Tibial nerve (tissue), 4 donors: Measurements from ENCODE around the gene WFS1. TPM values are rescaled to one million over a fixed set of nuclear protein-coding genes. Genes with fewer than 3 reads are reported as not detected.

Experiments used
- DNase-seq, 2 donors: peaks; one replicate each; pipeline ENCODE4 v3.0.0-alpha.2; 2019; ENCODE audit warnings: low spot score in 2 of 2
- H3K27ac ChIP-seq, 4 donors: fragments of 200-600 bp; sonication (generic) in 3 of 4; one replicate each; pipeline ENCODE4 v1.5.1; 2017 to 2019; ENCODE audit warnings: mild to moderate bottlenecking in 1 of 4
- H3K27me3 ChIP-seq, 2 donors: fragments of 200-600 bp; sonication (generic) in 1 of 2; one replicate each; pipeline versions ENCODE4 v1.5.1 to v1.6.0; 2017 to 2019
- H3K36me3 ChIP-seq, 3 donors: fragments of 200-600 bp; sonication (generic); one replicate each; pipeline ENCODE4 v1.5.1; 2018 to 2019
- H3K4me1 ChIP-seq, 4 donors: fragments of 200-600 bp; sonication (generic) in 3 of 4; one replicate each; pipeline ENCODE4 v1.5.1; 2017 to 2019
- H3K4me3 ChIP-seq, 4 donors: fragments of 200-600 bp; sonication (generic) in 3 of 4; one replicate each; pipeline ENCODE4 v1.5.1; 2017 to 2019; ENCODE audit warnings: mild to moderate bottlenecking in 1 of 4, moderate library complexity in 1 of 4
- H3K9me3 ChIP-seq, 4 donors: fragments of 200-600 bp; sonication (generic) in 3 of 4; one replicate each; pipeline ENCODE4 v1.5.1; 2017 to 2019
- CTCF ChIP-seq, 5 experiments: fragments of 200-600 bp in 3 of 5; fragments of 450-650 bp in 2 of 5; sonication (generic) in 3 of 5; IDR thresholded peaks; one replicate each; pipeline ENCODE4 v1.5.1; 2016 to 2019; ENCODE audit warnings: antibody characterized with exemption in 5 of 5, mild to moderate bottlenecking in 3 of 5, moderate library complexity in 2 of 5
- EP300 ChIP-seq, 2 donors: sonication (generic); formaldehyde crosslinking; IDR thresholded peaks; one replicate each; pipeline ENCODE4 v1.6.1; 2017; ENCODE audit warnings: antibody characterized with exemption in 2 of 2, mild to moderate bottlenecking in 1 of 2
- POLR2A ChIP-seq, 2 donors: fragments of 450-650 bp; IDR thresholded peaks; one replicate each; pipeline ENCODE4 v1.6.1; 2017; ENCODE audit warnings: antibody characterized with exemption in 2 of 2, mild to moderate bottlenecking in 2 of 2, moderate library complexity in 2 of 2
- WGBS, 2 donors: methylation state at CpG; one replicate each; pipeline ENCODE4 v1.1.5; 2018; 5-methylcytosine and 5-hydroxymethylcytosine counted together
- total RNA-seq, 4 donors: library from RNA; depleted of rRNA; stranded (reverse); fragments of >200 nt; gene quantifications; one replicate each; pipeline ENCODE4 v1.1.0, GENCODE V29; 2016

Gene WFS1
- total RNA-seq, 4 donors from 2014 or later: 52.8 to 125 (median 57.9) TPM

GRCh38 chr4:6337331-6337935, 67.8 kb downstream of the WFS1 start:
- no peak for DNase-seq
- TF ChIP-seq CTCF (IDR thresholded peaks at IDR 0.05) (no peak), POLR2A (IDR thresholded peaks at IDR 0.05) (no peak), EP300 (IDR thresholded peaks at IDR 0.05) (no peak)
- Histone ChIP-seq H3K36me3 (no peaks in the 10 kb centered on the region), H3K9me3 (peaks cover 0 to 14% (median 0%) of the 10 kb centered on the region in 4 donors), H3K27ac (no peak overlapping the region), H3K4me1 (peaks cover 0 to 4% (median 0%) of the 10 kb centered on the region in 4 donors), H3K27me3 (peaks cover 2 to 54% of the 10 kb centered on the region in 2 donors), H3K4me3 (no peak overlapping the region)
- WGBS, 2 donors: 23 to 25% methylated on average over 18 to 19 of the region's 19 CpGs

- H3K27ac ChIP-seq: no peak overlapping the region
- H3K4me3 ChIP-seq: no peak overlapping the region
- no peaks in the 10 kb centered on the region for H3K36me3 ChIP-seq
- no peak for TF ChIP-seq CTCF (IDR thresholded peaks at IDR 0.05)
- no peak for TF ChIP-seq EP300 (IDR thresholded peaks at IDR 0.05)
- no peak for TF ChIP-seq POLR2A (IDR thresholded peaks at IDR 0.05)
- peaks cover 0 to 4% (median 0%) of the 10 kb centered on the region in 4 donors for H3K4me1 ChIP-seq
- DNase-seq: no peak
- peaks cover 2 to 61% of the 10 kb centered on the region in 2 donors for H3K27me3 ChIP-seq
- 53% methylated on average over 14 of the region's 14 CpGs for WGBS, 2 donors
- peaks cover 0 to 8% (median 0%) of the 10 kb centered on the region in 4 donors for H3K9me3 ChIP-seq
Measured at GRCh38 chr4:6338175-6338950, 68.7 kb downstream of the WFS1 start.

- Histone ChIP-seq H3K9me3 (no peaks in the 10 kb centered on the region), H3K36me3 (no peaks in the 10 kb centered on the region), H3K4me3 (no peak overlapping the region), H3K4me1 (peaks cover 0 to 4% (median 0%) of the 10 kb centered on the region in 4 donors), H3K27me3 (peaks cover 2 to 61% of the 10 kb centered on the region in 2 donors), H3K27ac (no peak overlapping the region)
- DNase-seq: no peak
- TF ChIP-seq CTCF (IDR thresholded peaks at IDR 0.05): no peak
- no peak for TF ChIP-seq EP300 (IDR thresholded peaks at IDR 0.05)
- TF ChIP-seq POLR2A (IDR thresholded peaks at IDR 0.05): no peak
- WGBS, 2 donors: 62 to 76% methylated on average over 12 of the region's 12 CpGs
Measured at GRCh38 chr4:6338951-6339817, 69.5 kb downstream of the WFS1 start.

GRCh38 chr4:6339818-6340445, 70.3 kb downstream of the WFS1 start:
- TF ChIP-seq EP300 (IDR thresholded peaks at IDR 0.05) (no peak), CTCF (IDR thresholded peaks at IDR 0.05) (no peak), POLR2A (IDR thresholded peaks at IDR 0.05) (no peak)
- no peak for DNase-seq
- no peak overlapping the region for H3K27ac ChIP-seq
- H3K4me3 ChIP-seq: no peak overlapping the region
- peaks cover 0 to under 1% (median 0%) of the 10 kb centered on the region in 4 donors for H3K9me3 ChIP-seq
- peaks cover 0 to 4% (median 0%) of the 10 kb centered on the region in 4 donors for H3K4me1 ChIP-seq
- peaks cover 2 to 61% of the 10 kb centered on the region in 2 donors for H3K27me3 ChIP-seq
- H3K36me3 ChIP-seq: no peaks in the 10 kb centered on the region
- 80% methylated on average over 13 of the region's 13 CpGs for WGBS, 2 donors
